Small intestine (tissue), 7 donors: ENCODE results near the gene NFU1. TPM values are rescaled to one million over a fixed set of nuclear protein-coding genes. Genes with fewer than 3 reads are reported as not detected.

Experiments used
- DNase-seq, 2 donors: peaks; one replicate each; pipeline versions ENCODE4 v3.0.0 to v3.0.0-alpha.2; 2013
- FAIRE-seq: peaks from 2 replicates; lab custom pipeline; 2012; peaks lifted over from hg19 to GRCh38; lab: Jason Lieb, UNC
- H3K27ac ChIP-seq, 3 donors: one replicate each; pipeline ENCODE4 v1.5.1; 2013; ENCODE audit warnings: low read length in 2 of 3, mild to moderate bottlenecking in 2 of 3, control low read depth in 1 of 3, inconsistent platforms in 1 of 3, low read depth in 1 of 3, moderate library complexity in 1 of 3
- H3K27me3 ChIP-seq, 3 donors: one replicate each; pipeline ENCODE4 v1.6.1; 2013; ENCODE audit warnings: low read length in 3 of 3, inconsistent platforms in 1 of 3; ENCODE audit not compliant: control insufficient read depth in 3 of 3, insufficient read depth in 3 of 3
- H3K36me3 ChIP-seq, 3 donors: one replicate each; pipeline ENCODE4 v1.6.1; 2013; ENCODE audit warnings: low read length in 3 of 3, inconsistent platforms in 1 of 3, low read depth in 1 of 3, mild to moderate bottlenecking in 1 of 3, moderate library complexity in 1 of 3; ENCODE audit not compliant: control insufficient read depth in 3 of 3, insufficient read depth in 2 of 3
- H3K4me1 ChIP-seq, 3 donors: one replicate each; pipeline ENCODE4 v1.6.1; 2013; ENCODE audit warnings: low read length in 2 of 3, inconsistent platforms in 1 of 3, low read depth in 1 of 3, mild to moderate bottlenecking in 1 of 3, moderate library complexity in 1 of 3; ENCODE audit not compliant: control insufficient read depth in 3 of 3, insufficient read depth in 2 of 3
- H3K4me3 ChIP-seq, 3 donors: one replicate each; pipeline ENCODE4 v1.5.1; 2013; ENCODE audit warnings: low read length in 3 of 3, control low read depth in 1 of 3, inconsistent platforms in 1 of 3, low read depth in 1 of 3, mild to moderate bottlenecking in 1 of 3, moderate library complexity in 1 of 3
- H3K9me3 ChIP-seq, 2 donors: one replicate each; pipeline ENCODE4 v1.6.1; 2013; ENCODE audit warnings: low read depth in 1 of 2, low read length in 1 of 2; ENCODE audit not compliant: control insufficient read depth in 2 of 2, insufficient read depth in 1 of 2
- WGBS, 3 donors: extraction: QIAGEN DNeasy Blood & Tissue Kit; methylation state at CpG; one replicate each; pipeline ENCODE4 v1.1.7; 2013; 5-methylcytosine and 5-hydroxymethylcytosine counted together
- polyA plus RNA-seq, 4 donors: library from polyadenylated mRNA; stranded (reverse) in 3 of 4; unstranded in 1 of 4; fragments of 200-250 nt in 3 of 4; fragments of 120-200 nt in 1 of 4; gene quantifications; one replicate each; pipeline versions ENCODE4 v1.2.1 to v1.2.3, GENCODE V29; 2013
- donor health status: healthy with polysubstance abuse.
- donor health status: control.
- donor health status: control.
- donor health status: Bipolar disorder and iron deficiency.
- donor health status: healthy.

NFU1 gene
- polyA plus RNA-seq, 4 donors, result 45.4 to 60.8 (median 50.3) TPM

DNA sequence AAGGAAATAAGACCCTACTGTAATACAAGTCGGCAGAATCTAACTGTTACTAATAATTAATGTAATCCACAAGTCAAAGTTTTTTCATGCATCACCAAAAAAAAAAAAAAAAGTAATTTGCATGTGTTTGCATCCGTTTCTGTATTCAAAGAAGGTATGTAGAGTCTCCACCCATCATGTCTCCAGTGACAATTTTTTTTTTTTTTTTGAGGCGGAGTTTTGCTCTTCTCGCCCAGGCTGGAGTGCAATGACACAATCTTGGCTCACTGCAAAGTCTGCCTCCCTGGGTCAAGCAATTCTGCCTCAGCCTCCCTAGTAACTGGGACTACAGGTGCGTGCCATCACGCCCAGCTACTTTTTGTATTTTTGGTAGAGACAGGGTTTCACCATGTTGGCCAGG is 24.2 kb upstream of the NFU1 start:
- H3K4me1 ChIP-seq, result no peaks in the 10 kb centered on the region
- DNase-seq (no peak), FAIRE-seq (no peak)
- no peak overlapping the region for H3K4me3 ChIP-seq
- peaks cover 0 to 13% (median 11%) of the 10 kb centered on the region in 3 donors for H3K36me3 ChIP-seq
- 94 to 96% (median 96%) methylated on average over 6 of the region's 6 CpGs for WGBS, 3 donors
- H3K27me3 ChIP-seq, result no peaks in the 10 kb centered on the region
- no peak overlapping the region for H3K27ac ChIP-seq
- no peaks in the 10 kb centered on the region for H3K9me3 ChIP-seq

DNA sequence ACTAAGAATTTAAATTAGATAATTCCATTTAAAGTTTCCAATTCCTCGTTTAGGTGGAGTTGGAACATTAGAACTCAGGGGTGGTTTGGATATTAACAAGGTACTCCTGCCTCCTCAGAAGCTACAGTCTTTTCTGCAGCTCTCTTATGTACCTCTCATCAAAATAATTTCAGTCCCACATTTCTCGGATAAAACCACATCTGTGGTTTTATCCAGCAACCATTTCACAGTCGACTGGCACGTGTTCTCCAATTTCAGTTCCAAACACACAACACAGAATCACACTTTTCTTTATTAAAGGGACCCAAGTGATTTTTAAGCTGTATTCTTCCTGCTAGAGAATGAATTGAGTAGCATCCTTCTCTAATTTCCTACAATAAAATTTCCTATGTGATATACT is 22.7 kb upstream of the NFU1 start:
- FAIRE-seq, result no peak
- Histone ChIP-seq H3K9me3 (no peaks in the 10 kb centered on the region), H3K27me3 (no peaks in the 10 kb centered on the region), H3K4me1 (peaks cover 0 to 3% (median 0%) of the 10 kb centered on the region in 3 donors), H3K27ac (no peak overlapping the region), H3K4me3 (no peak overlapping the region), H3K36me3 (peaks cover 0 to 2% (median 0%) of the 10 kb centered on the region in 3 donors)
- no peak for DNase-seq
- 82 to 85% (median 85%) methylated on average over 4 of the region's 4 CpGs for WGBS, 3 donors

DNA sequence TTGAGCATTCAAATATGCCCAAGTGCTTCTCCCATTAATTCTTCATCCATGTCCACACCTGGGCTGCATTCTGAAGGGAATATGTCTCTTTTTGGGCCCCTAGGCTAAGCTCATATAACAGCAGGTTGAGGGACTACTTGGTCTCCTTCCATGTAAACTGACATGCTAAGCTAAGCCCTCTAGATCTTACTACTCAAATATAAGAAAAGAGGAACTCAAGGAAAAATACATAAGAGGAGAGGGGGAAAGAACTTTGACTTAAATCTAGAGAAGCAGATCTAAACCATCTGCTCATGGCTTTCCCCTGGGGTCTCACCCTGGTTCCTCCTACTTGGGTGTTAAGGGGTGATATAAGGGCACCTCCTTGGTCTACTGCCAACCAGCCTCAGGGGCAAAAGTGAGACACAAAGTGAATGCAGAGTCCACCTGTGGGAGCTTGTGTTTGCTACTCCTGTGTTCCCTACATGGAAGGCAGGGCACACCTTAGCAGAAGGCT is 19.8 kb upstream of the NFU1 start:
- peaks cover 0 to 2% (median 0%) of the 10 kb centered on the region in 3 donors for H3K36me3 ChIP-seq
- H3K27me3 ChIP-seq, result no peaks in the 10 kb centered on the region
- DNase-seq (no peak), FAIRE-seq (no peak)
- no peak overlapping the region for H3K27ac ChIP-seq
- no peaks in the 10 kb centered on the region for H3K9me3 ChIP-seq
- peaks cover 0 to 3% (median 0%) of the 10 kb centered on the region in 3 donors for H3K4me1 ChIP-seq
- no peak overlapping the region for H3K4me3 ChIP-seq

DNA sequence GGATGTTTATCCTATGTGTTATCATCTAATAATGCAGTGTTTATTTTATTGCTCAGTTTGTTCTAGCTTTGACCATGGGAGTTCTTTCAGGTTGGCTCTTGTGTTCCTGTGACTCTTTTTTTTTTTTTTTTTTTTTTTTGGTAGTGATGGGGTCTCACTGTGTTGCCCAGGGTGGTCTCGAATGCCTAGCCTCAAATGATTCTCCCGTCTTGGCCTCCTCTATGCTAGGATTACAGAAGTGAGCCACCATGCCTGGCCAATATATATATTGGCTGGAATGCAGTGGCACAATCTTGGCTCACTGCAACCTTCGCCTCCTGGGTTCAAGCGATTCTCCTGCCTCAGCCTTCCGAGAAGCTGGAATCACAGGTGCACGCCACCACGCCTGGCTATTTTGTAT is 18.9 kb upstream of the NFU1 start:
- H3K9me3 ChIP-seq, result no peaks in the 10 kb centered on the region
- 91 to 97% (median 94%) methylated on average over 7 of the region's 7 CpGs for WGBS, 3 donors
- FAIRE-seq, result no peak
- no peak overlapping the region for H3K4me3 ChIP-seq
- peaks cover 0 to 3% (median 0%) of the 10 kb centered on the region in 3 donors for H3K4me1 ChIP-seq
- DNase-seq, result no peak
- H3K27me3 ChIP-seq, result no peaks in the 10 kb centered on the region
- no peak overlapping the region for H3K27ac ChIP-seq
- H3K36me3 ChIP-seq, result peaks cover 0 to 2% (median 0%) of the 10 kb centered on the region in 3 donors

DNA sequence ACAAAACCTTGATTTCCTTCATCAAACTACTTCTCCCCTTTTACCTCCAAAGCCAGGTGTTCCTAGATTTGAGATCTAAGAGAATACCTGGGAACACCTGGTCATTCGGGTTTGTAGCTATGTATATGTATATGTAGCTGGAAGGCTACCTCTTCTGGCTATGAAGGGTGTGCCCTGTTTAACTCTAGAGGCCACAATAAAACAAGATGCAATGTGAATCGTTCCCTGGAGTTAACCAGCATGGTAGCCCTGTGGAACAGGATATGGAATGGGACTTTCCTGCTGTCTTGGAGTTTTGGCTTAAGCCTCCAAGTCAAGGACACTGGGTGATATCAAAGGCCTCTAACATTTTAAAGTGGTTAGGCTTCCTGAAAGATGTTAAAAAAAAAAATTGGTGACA is 17.7 kb upstream of the NFU1 start:
- FAIRE-seq, result no peak
- Histone ChIP-seq H3K27ac (no peak overlapping the region), H3K36me3 (peaks cover 0 to 2% (median 0%) of the 10 kb centered on the region in 3 donors), H3K4me3 (no peak overlapping the region), H3K4me1 (peaks cover 0 to 3% (median 0%) of the 10 kb centered on the region in 3 donors), H3K27me3 (no peaks in the 10 kb centered on the region), H3K9me3 (no peaks in the 10 kb centered on the region)
- DNase-seq, result no peak
- 54 to 86% (median 85%) methylated on average over 2 of the region's 2 CpGs for WGBS, 3 donors

DNA sequence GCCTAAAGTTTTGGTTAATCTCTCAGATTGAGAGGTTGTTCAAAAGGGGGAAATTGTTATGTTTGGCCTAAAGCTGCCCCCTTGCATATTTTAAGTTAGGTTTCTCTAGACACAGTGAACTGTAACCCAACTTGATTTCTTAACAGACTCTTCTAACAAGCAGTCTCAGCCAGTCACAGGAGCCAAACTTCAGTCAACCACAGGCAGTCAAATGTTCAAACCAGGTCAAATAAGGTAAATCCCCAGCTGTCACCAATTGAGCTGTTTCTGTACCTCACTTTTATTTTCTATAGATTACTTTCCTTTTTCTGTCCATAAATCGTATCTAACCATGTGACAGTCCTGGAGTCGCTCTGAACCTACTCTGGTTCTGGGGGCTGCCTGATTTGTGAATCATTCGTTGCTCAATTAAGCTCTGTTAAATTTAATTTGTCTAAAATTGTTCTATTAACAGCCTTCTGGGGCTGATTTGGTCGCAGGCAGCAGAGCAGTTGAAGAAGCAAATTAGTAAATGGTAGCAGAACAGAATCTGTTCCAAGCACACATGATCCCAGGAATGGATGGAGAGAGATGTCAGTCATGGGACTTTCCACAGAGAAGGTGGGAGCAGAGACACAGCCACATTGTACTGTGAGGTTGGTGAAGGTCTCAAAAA is 16.4 kb upstream of the NFU1 start:
- DNase-seq (no peak), FAIRE-seq (no peak)
- Histone ChIP-seq H3K9me3 (no peaks in the 10 kb centered on the region), H3K36me3 (no peaks in the 10 kb centered on the region), H3K27ac (no peak overlapping the region), H3K27me3 (no peaks in the 10 kb centered on the region), H3K4me1 (peaks cover 0 to 3% (median 0%) of the 10 kb centered on the region in 3 donors), H3K4me3 (no peak overlapping the region)
- 53 to 59% (median 56%) methylated on average over 4 of the region's 4 CpGs for WGBS, 3 donors

DNA sequence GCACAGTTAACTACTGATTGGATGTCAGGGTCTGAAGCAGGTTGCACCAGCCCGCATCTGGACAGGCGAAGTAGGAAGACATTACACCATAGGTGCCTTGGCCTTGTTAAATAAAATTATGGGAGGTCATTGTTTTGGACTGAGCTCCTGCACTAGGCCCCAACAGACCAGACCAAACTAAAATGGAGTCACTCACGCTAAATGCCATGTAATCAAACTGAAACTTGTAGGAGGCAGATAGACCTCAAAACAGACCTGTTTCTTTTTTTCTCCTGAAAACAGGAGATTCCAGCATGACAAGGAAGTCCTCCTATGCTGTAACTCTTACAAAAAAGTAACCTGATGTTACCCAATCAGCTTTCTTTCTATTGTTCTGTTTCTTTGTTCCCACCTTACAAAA is 15.5 kb upstream of the NFU1 start:
- H3K4me3 ChIP-seq, result no peak overlapping the region
- FAIRE-seq (no peak), DNase-seq (no peak)
- peaks cover 0 to 3% (median 0%) of the 10 kb centered on the region in 3 donors for H3K4me1 ChIP-seq
- H3K27ac ChIP-seq, result no peak overlapping the region
- no peaks in the 10 kb centered on the region for H3K27me3 ChIP-seq
- WGBS, 3 donors, result 90 to 97% (median 94%) methylated on average over 3 of the region's 3 CpGs
- no peaks in the 10 kb centered on the region for H3K9me3 ChIP-seq
- no peaks in the 10 kb centered on the region for H3K36me3 ChIP-seq

DNA sequence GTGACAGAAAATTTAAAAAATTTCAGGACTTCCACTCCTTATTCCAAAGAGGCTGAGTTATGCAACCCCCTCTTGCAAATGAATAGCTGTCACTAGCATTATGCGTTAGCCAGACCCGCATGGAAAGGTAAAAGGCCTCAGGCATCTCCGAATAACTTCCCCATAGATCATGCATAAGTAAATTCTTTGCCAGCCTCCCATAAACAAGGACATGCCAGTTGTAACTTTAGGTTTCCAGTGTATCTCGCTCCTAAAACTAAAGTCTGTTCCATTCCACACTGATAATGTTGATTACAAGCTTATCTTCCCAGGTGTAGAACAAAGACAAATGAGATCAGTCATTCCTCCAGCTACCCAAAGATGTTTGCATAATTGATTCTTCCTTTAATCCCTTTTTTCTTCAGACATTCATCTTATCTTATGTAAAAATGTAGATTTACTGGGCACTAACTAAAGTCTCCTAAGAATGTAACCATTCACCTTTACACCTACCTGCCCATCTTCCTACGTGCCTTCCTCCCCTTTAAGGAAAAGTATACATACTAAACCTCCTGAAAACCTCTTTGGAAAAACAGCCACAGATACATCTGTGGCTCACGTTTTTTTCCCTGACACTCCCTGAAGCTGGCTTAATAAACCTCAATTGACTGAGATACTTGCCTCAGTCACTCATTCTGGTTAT is 13.6 kb upstream of the NFU1 start:
- FAIRE-seq (no peak), DNase-seq (no peak)
- Histone ChIP-seq H3K27me3 (no peaks in the 10 kb centered on the region), H3K36me3 (no peaks in the 10 kb centered on the region), H3K27ac (no peak overlapping the region), H3K9me3 (no peaks in the 10 kb centered on the region), H3K4me1 (peaks cover 0 to 3% (median 0%) of the 10 kb centered on the region in 3 donors), H3K4me3 (no peak overlapping the region)
- 82 to 84% (median 83%) methylated on average over 6 of the region's 6 CpGs for WGBS, 3 donors
